MM.1S (cell line): ENCODE data around the gene TCF7L2.

Experiments used
- EZH2 ChIP-seq: fragments of 300-600 bp; sonication (generic); optimal IDR thresholded peaks from 2 replicates; pipeline ENCODE3; 2017; ENCODE audit warnings: low read depth, mild to moderate bottlenecking, antibody characterized with exemption, low read length, mixed read lengths
- TF ChIP-seq, protein P1 (sequence below): fragments of 300-600 bp; sonication (generic); IDR thresholded peaks from 2 replicates; pipeline ENCODE4 v1.5.1; 2016; ENCODE audit warnings: antibody characterized with exemption, low read length, mixed read lengths

DNA sequence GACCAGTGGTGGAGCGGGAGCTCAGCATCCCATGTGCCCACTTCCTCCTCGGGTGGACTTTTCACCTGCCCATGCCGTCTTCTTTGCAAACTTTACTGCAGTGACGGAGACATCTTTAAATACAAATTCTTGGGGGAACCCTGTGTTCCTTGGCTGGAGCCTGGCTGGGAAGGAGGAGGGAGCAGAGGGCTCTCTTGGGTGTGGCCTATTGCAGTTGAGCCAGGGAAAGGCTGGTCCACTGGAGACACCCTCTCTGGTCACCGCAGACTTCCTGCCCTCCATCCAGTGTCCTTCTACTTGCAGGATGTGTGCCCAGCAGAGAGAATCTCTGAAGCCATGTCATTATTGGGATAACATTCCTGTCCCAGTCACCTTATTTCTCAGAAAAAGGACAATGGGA, 67.3 kb downstream of the TCF7L2 start:
- TF ChIP-seq, protein P1, sequence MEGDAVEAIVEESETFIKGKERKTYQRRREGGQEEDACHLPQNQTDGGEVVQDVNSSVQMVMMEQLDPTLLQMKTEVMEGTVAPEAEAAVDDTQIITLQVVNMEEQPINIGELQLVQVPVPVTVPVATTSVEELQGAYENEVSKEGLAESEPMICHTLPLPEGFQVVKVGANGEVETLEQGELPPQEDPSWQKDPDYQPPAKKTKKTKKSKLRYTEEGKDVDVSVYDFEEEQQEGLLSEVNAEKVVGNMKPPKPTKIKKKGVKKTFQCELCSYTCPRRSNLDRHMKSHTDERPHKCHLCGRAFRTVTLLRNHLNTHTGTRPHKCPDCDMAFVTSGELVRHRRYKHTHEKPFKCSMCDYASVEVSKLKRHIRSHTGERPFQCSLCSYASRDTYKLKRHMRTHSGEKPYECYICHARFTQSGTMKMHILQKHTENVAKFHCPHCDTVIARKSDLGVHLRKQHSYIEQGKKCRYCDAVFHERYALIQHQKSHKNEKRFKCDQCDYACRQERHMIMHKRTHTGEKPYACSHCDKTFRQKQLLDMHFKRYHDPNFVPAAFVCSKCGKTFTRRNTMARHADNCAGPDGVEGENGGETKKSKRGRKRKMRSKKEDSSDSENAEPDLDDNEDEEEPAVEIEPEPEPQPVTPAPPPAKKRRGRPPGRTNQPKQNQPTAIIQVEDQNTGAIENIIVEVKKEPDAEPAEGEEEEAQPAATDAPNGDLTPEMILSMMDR, result no peak
- TF ChIP-seq EZH2, result no peak
